HCT116 (cell line): ENCODE data around the gene RRP12. TPM values are rescaled to one million over a fixed set of nuclear protein-coding genes. Genes with fewer than 3 reads are reported as not detected.

Source experiments
- ATAC-seq: fragments of 200-7000 bp; cut with Tn5 transposase; 2 replicates; pipeline ENCODE4 v1.9.1; 2020; ENCODE audit warnings: mild to moderate bottlenecking, moderate library complexity
- BruUV-seq: library from RNA; stranded (reverse); fragments of 400-500 nt; replicated peaks from 2 replicates; lab custom pipeline; 2021; lab: Mats Ljungman, UMichigan
- CTCF ChIA-PET: fragments of 300-600 bp; sonication (Branson Sonifier 250); formaldehyde crosslinking; loops from one replicate; lab custom pipeline; 2021; ENCODE audit warnings: antibody characterized with exemption; lab: Charles Lee
- POLR2A ChIA-PET: fragments of 300-600, 350-600 bp; sonication (Branson Sonifier 250); formaldehyde crosslinking; loops from one replicate; lab custom pipeline; 2021; ENCODE audit warnings: antibody characterized with exemption; lab: Charles Lee
- RAD21 ChIA-PET, 2 experiments: fragments of 300-600 bp; sonication (Branson Sonifier 250); formaldehyde crosslinking; loops; one replicate each; lab custom pipeline; 2023; ENCODE audit warnings: low total read pairs in 2 of 2; ENCODE audit not compliant: uncharacterized antibody in 2 of 2, unreplicated experiment in 2 of 2, low non-redundant PET in 1 of 2; lab: Charles Lee
- DNase-seq: peaks from one replicate; pipeline ENCODE4 v3.0.0-alpha.2; 2010; ENCODE audit warnings: low read depth, low spot score
- H2AFZ ChIP-seq: fragments of 200-600 bp; shearing (Covaris generic), sonication (generic); 2 replicates; pipeline ENCODE4 v1.6.1; 2017; ENCODE audit warnings: low read depth, mixed run types, mixed read lengths, antibody characterized with exemption, low read length; ENCODE audit not compliant: poor library complexity, severe bottlenecking
- H3K27ac ChIP-seq: 2 replicates; pipeline ENCODE4 v1.5.1; 2012; ENCODE audit warnings: low read depth, low read length
- H3K27me3 ChIP-seq: fragments of 200-600 bp; sonication (generic); 2 replicates; pipeline ENCODE4 v1.6.1; 2016; ENCODE audit warnings: mixed run types, low read length, mixed read lengths; ENCODE audit not compliant: insufficient read depth
- H3K36me3 ChIP-seq, 2 experiments: fragments of 200-500 bp in 1 of 2; fragments of 200-600 bp in 1 of 2; sonication (Bioruptor generic) in 1 of 2; sonication (generic) in 1 of 2; 2 replicates each; pipeline versions ENCODE4 v1.5.1 to v1.6.1; 2014 to 2016; ENCODE audit warnings: low read length in 2 of 2, inconsistent platforms in 1 of 2, mixed read lengths in 1 of 2, mixed run types in 1 of 2; ENCODE audit not compliant: insufficient read depth in 2 of 2, control insufficient read depth in 1 of 2
- H3K4me1 ChIP-seq, 2 experiments: fragments of 200-600 bp in 1 of 2; sonication (generic) in 1 of 2; 2 replicates each; pipeline versions ENCODE4 v1.5.1 to v1.6.1; 2012 to 2017; ENCODE audit warnings: low read length in 2 of 2, inconsistent platforms in 1 of 2, mild to moderate bottlenecking in 1 of 2, mixed read lengths in 1 of 2, mixed run types in 1 of 2, moderate library complexity in 1 of 2; ENCODE audit not compliant: insufficient read depth in 2 of 2, control insufficient read depth in 1 of 2
- H3K4me2 ChIP-seq: fragments of 200-600 bp; sonication (generic); 2 replicates; pipeline ENCODE4 v1.6.1; 2017; ENCODE audit warnings: mixed run types, low read length, mixed read lengths
- H3K4me3 ChIP-seq, 2 experiments: fragments of 200-600 bp in 1 of 2; sonication (generic) in 1 of 2; replicated peaks in 1 of 2; 2 replicates each; pipeline ENCODE4 v1.5.1; 2011 to 2016; ENCODE audit warnings: low read length in 2 of 2, control low read depth in 1 of 2, low read depth in 1 of 2, mild to moderate bottlenecking in 1 of 2, mixed read lengths in 1 of 2, mixed run types in 1 of 2
- H3K79me2 ChIP-seq: fragments of 200-600 bp; sonication (generic); 2 replicates; pipeline ENCODE4 v1.6.1; 2017; ENCODE audit warnings: mild to moderate bottlenecking, mixed run types, low read length, moderate library complexity, mixed read lengths; ENCODE audit not compliant: insufficient read depth
- H3K9ac ChIP-seq: fragments of 200-600 bp; sonication (generic); 2 replicates; pipeline ENCODE4 v1.6.1; 2016; ENCODE audit warnings: low read length, mixed read lengths
- H3K9me2 ChIP-seq: fragments of 200-600 bp; sonication (generic), shearing (Covaris generic); 2 replicates; pipeline ENCODE4 v1.6.1; 2017; ENCODE audit warnings: mixed run types, mild to moderate bottlenecking, moderate library complexity; ENCODE audit not compliant: insufficient read depth
- H3K9me3 ChIP-seq, 2 experiments: fragments of 200-500 bp in 1 of 2; fragments of 200-600 bp in 1 of 2; sonication (Bioruptor generic) in 1 of 2; sonication (generic) in 1 of 2; 2 replicates each; pipeline ENCODE4 v1.6.1; 2014 to 2017; ENCODE audit warnings: low read length in 2 of 2, mixed read lengths in 2 of 2, inconsistent platforms in 1 of 2, low read depth in 1 of 2, mild to moderate bottlenecking in 1 of 2, mixed run types in 1 of 2, moderate library complexity in 1 of 2; ENCODE audit not compliant: control insufficient read depth in 1 of 2, insufficient read depth in 1 of 2
- H4K20me1 ChIP-seq: fragments of 200-600 bp; sonication (generic), shearing (Covaris generic); 2 replicates; pipeline ENCODE4 v1.6.1; 2017; ENCODE audit warnings: mixed run types, mild to moderate bottlenecking, moderate library complexity; ENCODE audit not compliant: insufficient read depth
- ATF3 ChIP-seq: IDR thresholded peaks from 2 replicates; pipeline ENCODE4 v1.6.1; 2012
- CBX3 ChIP-seq: IDR thresholded peaks from 2 replicates; pipeline ENCODE4 v1.6.1; 2012; ENCODE audit warnings: low read depth
- CEBPB ChIP-seq: IDR thresholded peaks from 2 replicates; pipeline ENCODE4 v1.6.1; 2012; ENCODE audit warnings: low read depth
- EGR1 ChIP-seq: IDR thresholded peaks from 2 replicates; pipeline ENCODE4 v1.6.1; 2012; ENCODE audit warnings: low read depth
- ELF1 ChIP-seq: IDR thresholded peaks from 2 replicates; pipeline ENCODE4 v1.6.1; 2012; ENCODE audit warnings: low read depth, borderline replicate concordance
- EZH2 ChIP-seq: fragments of 200-600 bp; sonication (generic); IDR thresholded peaks from 2 replicates; pipeline ENCODE4 v1.6.1; 2017; ENCODE audit warnings: antibody characterized with exemption, mixed run types
- EZH2phosphoT487 ChIP-seq: fragments of 200-600 bp; IDR thresholded peaks from 2 replicates; pipeline ENCODE4 v1.6.1; 2018; ENCODE audit warnings: antibody characterized with exemption, borderline replicate concordance
- FOSL1 ChIP-seq: IDR thresholded peaks from 2 replicates; pipeline ENCODE4 v1.6.1; 2012; ENCODE audit warnings: low read depth
- JUND ChIP-seq: IDR thresholded peaks from 2 replicates; pipeline ENCODE4 v1.6.1; 2012
- MAX ChIP-seq: IDR thresholded peaks from 2 replicates; pipeline ENCODE4 v1.6.1; 2012
- POLR2A ChIP-seq: IDR thresholded peaks from 2 replicates; pipeline ENCODE4 v1.7.0; 2011; ENCODE audit warnings: borderline replicate concordance; ENCODE audit not compliant: insufficient read depth, insufficient read length; ENCODE audit errors: extremely low read depth
- POLR2AphosphoS5 ChIP-seq: IDR thresholded peaks from 2 replicates; pipeline ENCODE4 v1.6.1; 2011; ENCODE audit warnings: mild to moderate bottlenecking, low read depth, low read length, moderate library complexity
- RAD21 ChIP-seq: IDR thresholded peaks from 2 replicates; pipeline ENCODE4 v1.6.1; 2012; ENCODE audit warnings: low read depth, mild to moderate bottlenecking
- SIN3A ChIP-seq: IDR thresholded peaks from 2 replicates; pipeline ENCODE4 v1.6.1; 2012; ENCODE audit warnings: low read depth
- SRF ChIP-seq: IDR thresholded peaks from 2 replicates; pipeline ENCODE4 v1.6.1; 2012; ENCODE audit warnings: low read depth
- YY1 ChIP-seq: IDR thresholded peaks from 2 replicates; pipeline ENCODE4 v1.6.1; 2011; ENCODE audit warnings: low read length, low read depth, moderate library complexity, mild to moderate bottlenecking; ENCODE audit not compliant: insufficient replicate concordance; ENCODE audit errors: extremely low read depth
- ZFX ChIP-seq: fragments of 450-650 bp; IDR thresholded peaks from 2 replicates; pipeline ENCODE4 v1.6.1; 2017
- ZNF274 ChIP-seq: fragments of 200-500 bp; sonication (Bioruptor generic); IDR thresholded peaks from 2 replicates; pipeline ENCODE4 v1.6.1; 2014; ENCODE audit warnings: mild to moderate bottlenecking, low read depth, low read length, inconsistent platforms
- intact Hi-C: fragments of 100-400 bp; cut with micrococcal nuclease; formaldehyde crosslinking; loops from 2 replicates; pipeline ENCODE4 v1.10.0; 2022
- total RNA-seq: library from RNA; stranded (reverse); gene quantifications from one replicate; pipeline ENCODE4 v1.2.1, GENCODE V29; 2021; ENCODE audit not compliant: unreplicated experiment
- TF ChIP-seq, protein P1 (sequence below): IDR thresholded peaks from 2 replicates; pipeline ENCODE4 v1.6.1; 2011; ENCODE audit warnings: mild to moderate bottlenecking, low read length, moderate library complexity; ENCODE audit not compliant: insufficient replicate concordance; ENCODE audit errors: extremely low read depth
- TF ChIP-seq, protein P2 (sequence below): IDR thresholded peaks from 2 replicates; pipeline ENCODE4 v1.6.1; 2012; ENCODE audit warnings: low read depth

RRP12 gene
- total RNA-seq, 1 experiment from 2014 or later = 67.0 TPM

DNA sequence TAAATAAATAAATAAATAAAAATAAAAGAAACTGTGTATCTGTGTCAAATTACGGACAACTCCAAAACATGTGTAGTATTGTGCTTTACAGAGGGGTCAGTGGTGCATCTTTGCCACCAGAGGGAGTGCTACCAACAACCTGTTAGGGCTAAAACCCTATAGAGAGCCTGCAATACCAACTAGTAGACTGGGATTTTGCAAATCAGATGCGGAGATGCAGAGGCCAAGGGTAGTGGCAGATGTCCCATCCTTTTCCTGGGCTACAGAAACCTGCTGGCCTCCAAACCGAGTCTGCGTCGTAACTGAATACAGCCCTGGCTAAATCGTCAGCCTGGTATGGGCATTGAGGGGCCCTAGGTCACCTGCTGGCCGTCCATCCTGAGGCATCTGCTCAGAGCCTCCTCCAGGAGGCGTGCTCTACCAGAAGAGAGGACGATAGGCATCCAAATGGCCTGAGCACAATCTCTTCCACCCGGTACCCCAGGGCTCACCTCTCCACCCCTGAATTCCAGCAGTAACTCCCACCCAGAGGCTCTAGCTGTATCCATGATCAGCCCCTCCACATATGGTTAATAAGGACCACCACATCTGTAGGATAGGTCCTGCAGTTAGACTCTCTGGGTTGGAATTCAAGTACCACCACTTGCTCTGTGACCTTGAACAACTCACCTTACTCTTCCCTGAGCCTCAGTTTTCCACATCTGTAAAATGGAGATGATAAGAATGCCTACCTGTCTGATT, 6.2 kb upstream of the RRP12 start:
- no peak overlapping the region for H3K9ac ChIP-seq
- peaks cover 8 to 44% of the 10 kb centered on the region in 2 experiments; a peak in 3 of 4 replicates for H3K4me1 ChIP-seq
- H3K27ac ChIP-seq = 0 out of 2 replicates have a peak overlapping the region, but pooled peaks have one; percentile 25
- H3K4me2 ChIP-seq = peak overlapping the region; percentile 83
- BruUV-seq = no TSS peak
- H3K9me2 ChIP-seq = no peaks in the 10 kb centered on the region
- no peaks in the 10 kb centered on the region for H3K79me2 ChIP-seq
- POLR2A ChIA-PET = no interaction called here
- peak; percentile 96 for ATAC-seq
- RAD21 ChIA-PET = no interaction called here
- intact Hi-C loops = loop anchor here (1.0 to 2.0 kb wide), 3 partner anchors 39 to 205 kb away; partner anchors contain the start of genes EXOSC1 and ZDHHC16
- no peaks in the 10 kb centered on the region for H3K36me3 ChIP-seq
- no peaks in the 10 kb centered on the region for H4K20me1 ChIP-seq
- H3K27me3 ChIP-seq = no peaks in the 10 kb centered on the region
- CTCF ChIA-PET = interaction anchor here (1.0 to 1.6 kb wide), 2 partner anchors 205 kb away, joined by 3 to 4 read pairs; no protein-coding TSS in a partner anchor
- H2AFZ ChIP-seq = peak overlapping the region; percentile 84
- no peaks in the 10 kb centered on the region for H3K9me3 ChIP-seq
- peak; percentile 77 for DNase-seq
- peak overlapping the region; percentile 25 to 31 for H3K4me3 ChIP-seq
- TF ChIP-seq EGR1 (no peak), CBX3 (peak; percentile 48; the same call in 1 of the 2 replicates), ELF1 (no peak), MAX (peak; percentile 37; the same call in 1 of the 2 replicates), SRF (peak; percentile 79), CEBPB (no peak), EZH2 (no peak), POLR2A (no peak), POLR2AphosphoS5 (0 out of 2 replicates have a peak, but pooled peaks have one; percentile 20), FOSL1 (no peak), ZNF274 (no peak), JUND (no peak), ZFX (no peak), RAD21 (peak; percentile 81), YY1 (no peak), ATF3 (no peak), SIN3A (no peak), EZH2phosphoT487 (no peak)
- TF ChIP-seq, protein P1, sequence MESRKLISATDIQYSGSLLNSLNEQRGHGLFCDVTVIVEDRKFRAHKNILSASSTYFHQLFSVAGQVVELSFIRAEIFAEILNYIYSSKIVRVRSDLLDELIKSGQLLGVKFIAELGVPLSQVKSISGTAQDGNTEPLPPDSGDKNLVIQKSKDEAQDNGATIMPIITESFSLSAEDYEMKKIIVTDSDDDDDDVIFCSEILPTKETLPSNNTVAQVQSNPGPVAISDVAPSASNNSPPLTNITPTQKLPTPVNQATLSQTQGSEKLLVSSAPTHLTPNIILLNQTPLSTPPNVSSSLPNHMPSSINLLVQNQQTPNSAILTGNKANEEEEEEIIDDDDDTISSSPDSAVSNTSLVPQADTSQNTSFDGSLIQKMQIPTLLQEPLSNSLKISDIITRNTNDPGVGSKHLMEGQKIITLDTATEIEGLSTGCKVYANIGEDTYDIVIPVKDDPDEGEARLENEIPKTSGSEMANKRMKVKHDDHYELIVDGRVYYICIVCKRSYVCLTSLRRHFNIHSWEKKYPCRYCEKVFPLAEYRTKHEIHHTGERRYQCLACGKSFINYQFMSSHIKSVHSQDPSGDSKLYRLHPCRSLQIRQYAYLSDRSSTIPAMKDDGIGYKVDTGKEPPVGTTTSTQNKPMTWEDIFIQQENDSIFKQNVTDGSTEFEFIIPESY = no peak
- TF ChIP-seq, protein P2, sequence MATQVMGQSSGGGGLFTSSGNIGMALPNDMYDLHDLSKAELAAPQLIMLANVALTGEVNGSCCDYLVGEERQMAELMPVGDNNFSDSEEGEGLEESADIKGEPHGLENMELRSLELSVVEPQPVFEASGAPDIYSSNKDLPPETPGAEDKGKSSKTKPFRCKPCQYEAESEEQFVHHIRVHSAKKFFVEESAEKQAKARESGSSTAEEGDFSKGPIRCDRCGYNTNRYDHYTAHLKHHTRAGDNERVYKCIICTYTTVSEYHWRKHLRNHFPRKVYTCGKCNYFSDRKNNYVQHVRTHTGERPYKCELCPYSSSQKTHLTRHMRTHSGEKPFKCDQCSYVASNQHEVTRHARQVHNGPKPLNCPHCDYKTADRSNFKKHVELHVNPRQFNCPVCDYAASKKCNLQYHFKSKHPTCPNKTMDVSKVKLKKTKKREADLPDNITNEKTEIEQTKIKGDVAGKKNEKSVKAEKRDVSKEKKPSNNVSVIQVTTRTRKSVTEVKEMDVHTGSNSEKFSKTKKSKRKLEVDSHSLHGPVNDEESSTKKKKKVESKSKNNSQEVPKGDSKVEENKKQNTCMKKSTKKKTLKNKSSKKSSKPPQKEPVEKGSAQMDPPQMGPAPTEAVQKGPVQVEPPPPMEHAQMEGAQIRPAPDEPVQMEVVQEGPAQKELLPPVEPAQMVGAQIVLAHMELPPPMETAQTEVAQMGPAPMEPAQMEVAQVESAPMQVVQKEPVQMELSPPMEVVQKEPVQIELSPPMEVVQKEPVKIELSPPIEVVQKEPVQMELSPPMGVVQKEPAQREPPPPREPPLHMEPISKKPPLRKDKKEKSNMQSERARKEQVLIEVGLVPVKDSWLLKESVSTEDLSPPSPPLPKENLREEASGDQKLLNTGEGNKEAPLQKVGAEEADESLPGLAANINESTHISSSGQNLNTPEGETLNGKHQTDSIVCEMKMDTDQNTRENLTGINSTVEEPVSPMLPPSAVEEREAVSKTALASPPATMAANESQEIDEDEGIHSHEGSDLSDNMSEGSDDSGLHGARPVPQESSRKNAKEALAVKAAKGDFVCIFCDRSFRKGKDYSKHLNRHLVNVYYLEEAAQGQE = no peak
